Right kidney (tissue), 1 donor: ENCODE results near the gene PUS1.
"Not testable (repeated sequence)": the region's sequence is repeated elsewhere in the genome, so short reads cannot be mapped to it uniquely, and the experiment has no call there.

Source experiments
- DNase-seq: peaks from one replicate; pipeline ENCODE4 v3.0.0-alpha.2; 2016

Gene PUS1

DNA sequence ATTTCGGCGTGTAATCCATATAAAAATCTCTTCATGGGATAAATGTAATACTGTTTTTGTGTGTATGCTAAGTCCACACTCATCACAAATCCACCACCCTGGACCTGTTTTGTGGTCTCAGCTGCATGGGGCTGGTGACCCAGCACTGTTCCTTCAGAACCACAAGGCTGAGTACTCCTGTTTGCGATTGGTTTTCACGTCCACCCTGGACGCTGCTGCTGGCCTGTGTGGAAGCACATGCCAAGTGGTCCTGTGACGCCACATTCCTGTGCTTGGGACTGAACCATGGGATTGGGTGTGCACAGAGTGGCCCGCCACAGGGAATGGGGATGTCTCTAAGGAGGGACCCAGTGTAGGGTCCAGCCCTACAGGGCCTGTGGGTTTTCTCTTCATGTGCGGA, 4.3 kb downstream of the PUS1 start:
- DNase-seq = no peak

- DNase-seq = no peak
Observed at GRCh38 chr12:131934535-131934934, 5.5 kb downstream of the PUS1 start.

- DNase-seq = no peak
Observed at GRCh38 chr12:131938082-131938481, 9.0 kb downstream of the PUS1 start.

- DNase-seq = no peak
Observed at GRCh38 chr12:131939007-131939406, 9.9 kb downstream of the PUS1 start.

- DNase-seq = no peak
Observed at GRCh38 chr12:131940141-131940547, 11.1 kb downstream of the PUS1 start.

GRCh38 chr12:131941116-131941986, 12.3 kb downstream of the PUS1 start:
- no peak for DNase-seq

GRCh38 chr12:131941987-131942341, 12.9 kb downstream of the PUS1 start:
- no peak for DNase-seq

DNA sequence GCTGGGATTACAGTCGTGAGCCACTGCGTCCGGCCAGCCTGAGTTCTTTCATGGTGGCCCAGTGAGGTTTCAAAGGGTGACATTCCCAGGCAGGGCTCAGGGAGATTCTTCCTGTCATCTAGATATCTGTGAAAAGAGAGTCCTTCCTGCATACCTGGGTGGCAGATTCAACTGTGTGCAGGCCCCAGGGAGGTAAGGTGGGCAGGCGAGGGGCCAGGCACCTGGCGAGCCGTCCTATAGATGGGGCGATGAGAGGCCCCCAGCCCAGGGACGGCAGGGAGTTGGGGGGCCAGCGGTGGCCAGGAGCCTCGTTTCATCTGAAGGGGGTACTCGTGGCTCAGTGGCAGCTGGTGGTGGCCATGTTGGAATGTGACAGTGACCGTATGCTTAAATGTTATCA, 13.6 kb downstream of the PUS1 start:
- no peak for DNase-seq

DNA sequence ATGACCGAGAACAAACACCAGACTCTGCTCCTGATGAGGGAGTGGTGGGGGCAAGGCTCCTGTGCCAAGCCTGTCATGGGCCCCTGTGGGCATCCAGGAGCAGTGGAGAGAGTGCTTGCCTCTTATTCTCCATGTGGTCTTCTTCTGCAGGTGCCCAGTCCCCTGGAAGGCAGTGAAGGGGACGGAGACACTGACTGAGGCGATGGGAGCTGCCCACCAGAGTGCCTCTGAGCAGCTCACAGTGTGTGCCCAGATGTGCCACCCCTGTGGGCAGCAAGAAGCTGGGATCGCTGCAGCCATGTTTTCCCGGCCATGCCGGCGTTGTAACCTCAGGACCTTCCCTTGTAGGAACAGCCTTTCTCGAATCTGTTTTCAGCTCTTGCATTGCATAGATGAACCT, 14.3 kb downstream of the PUS1 start:
- DNase-seq = no peak

- DNase-seq = no peak
Observed at GRCh38 chr12:131943876-131944275, 14.8 kb downstream of the PUS1 start.

DNA sequence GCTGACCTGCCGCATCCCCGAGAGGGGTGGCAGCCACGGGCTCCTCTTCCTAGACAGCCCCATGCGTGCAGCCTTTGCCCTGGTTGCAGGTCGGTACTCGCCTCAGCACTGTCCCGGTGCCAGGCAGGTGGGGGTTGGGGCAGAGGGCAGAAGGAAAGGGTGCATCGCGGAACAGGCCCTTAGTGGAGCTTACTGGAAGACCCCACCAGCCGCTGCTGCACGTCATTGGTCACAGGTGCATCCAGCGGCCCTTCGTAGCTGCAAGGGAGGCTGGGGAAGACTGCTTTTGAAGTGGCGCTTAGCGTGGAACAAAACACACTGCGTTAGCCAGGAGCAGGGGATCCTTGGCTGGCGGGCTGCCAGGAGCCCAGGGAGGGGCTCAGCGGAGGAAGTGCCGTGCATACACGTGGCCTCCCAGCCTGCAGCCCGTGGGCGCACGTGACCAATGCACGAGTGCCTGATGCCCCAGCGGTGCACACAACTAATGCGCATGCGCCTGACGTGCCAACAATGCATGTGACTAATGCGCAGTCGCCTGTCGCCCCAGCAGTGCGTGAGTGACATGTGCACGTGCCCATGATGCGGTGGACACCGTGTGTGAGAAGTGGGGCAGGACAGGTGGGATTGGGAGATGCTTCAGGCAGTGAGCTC, 15.7 kb downstream of the PUS1 start:
- no peak for DNase-seq

DNA sequence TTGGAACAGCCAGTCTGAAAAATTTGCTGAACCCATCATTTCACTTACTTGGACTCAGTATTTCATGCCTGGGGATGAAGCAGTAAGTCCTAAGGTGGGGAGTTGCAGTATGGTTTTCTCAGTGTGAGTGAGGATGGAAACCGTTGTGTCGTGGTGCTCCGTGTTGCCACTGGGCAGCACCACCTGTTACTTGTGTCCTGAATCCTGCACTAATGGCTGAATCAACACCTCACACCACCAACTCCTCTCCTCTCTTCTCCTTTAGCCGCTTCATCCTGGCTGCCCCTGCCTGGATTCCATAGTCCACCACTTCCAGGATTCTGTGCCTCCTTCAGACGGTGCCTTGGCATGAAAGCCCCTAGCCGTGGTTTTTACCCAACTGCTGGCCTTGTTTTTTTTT, 17.7 kb downstream of the PUS1 start:
- no peak for DNase-seq

- no peak for DNase-seq
Observed at GRCh38 chr12:131947482-131948027, 18.5 kb downstream of the PUS1 start.

GRCh38 chr12:131948166-131948712, 19.2 kb downstream of the PUS1 start:
- DNase-seq = no peak

- not testable (repeated sequence) for DNase-seq
Observed at GRCh38 chr12:131948713-131949430, 19.8 kb downstream of the PUS1 start.

GRCh38 chr12:131949431-131950181, 20.5 kb downstream of the PUS1 start, which contains the start of gene EP400:
EP400 (plus strand) TSS chr12:131949942; CDS start chr12:131960620, 10,678 bp downstream.
- DNase-seq = peak; percentile 87

DNA sequence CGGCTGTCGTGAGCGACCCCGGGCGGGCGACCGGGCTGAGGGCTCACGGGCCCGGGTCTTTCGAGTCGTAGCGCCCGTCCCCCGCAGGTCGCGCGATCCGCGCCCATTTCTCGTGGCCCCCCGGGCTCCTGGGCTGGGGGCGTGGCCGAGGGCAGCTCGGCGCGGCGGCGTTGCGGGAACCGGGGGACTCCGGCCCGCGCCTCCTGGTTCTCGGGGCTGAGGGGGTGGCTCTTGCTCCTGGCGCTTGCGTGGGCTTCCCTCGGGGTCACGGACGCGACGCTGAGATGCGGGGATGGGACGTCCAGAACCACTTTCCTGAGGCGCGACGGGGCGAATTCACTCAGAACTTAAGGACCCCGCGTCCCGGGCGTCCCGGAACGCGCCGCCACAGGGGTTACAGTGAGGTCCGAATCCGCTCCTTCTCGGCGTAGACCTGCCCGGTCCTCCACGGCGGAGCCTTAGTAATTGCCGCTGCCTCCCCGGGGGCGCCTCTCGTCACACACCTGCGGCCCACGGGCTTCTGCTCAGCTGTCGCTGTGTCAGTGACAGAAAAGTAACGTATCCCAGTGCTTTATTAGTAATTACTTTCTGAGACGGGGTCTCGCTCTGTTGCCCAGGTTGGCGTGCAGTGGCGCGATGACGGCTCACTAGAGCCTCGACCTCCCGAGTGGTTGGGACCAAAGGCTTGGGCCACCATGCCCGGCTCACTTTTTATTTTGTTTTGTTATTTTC, 21.3 kb downstream of the PUS1 start:
- peak; percentile 84 for DNase-seq

- DNase-seq = not testable (repeated sequence)
Observed at GRCh38 chr12:131953810-131954209, 24.7 kb downstream of the PUS1 start.

DNA sequence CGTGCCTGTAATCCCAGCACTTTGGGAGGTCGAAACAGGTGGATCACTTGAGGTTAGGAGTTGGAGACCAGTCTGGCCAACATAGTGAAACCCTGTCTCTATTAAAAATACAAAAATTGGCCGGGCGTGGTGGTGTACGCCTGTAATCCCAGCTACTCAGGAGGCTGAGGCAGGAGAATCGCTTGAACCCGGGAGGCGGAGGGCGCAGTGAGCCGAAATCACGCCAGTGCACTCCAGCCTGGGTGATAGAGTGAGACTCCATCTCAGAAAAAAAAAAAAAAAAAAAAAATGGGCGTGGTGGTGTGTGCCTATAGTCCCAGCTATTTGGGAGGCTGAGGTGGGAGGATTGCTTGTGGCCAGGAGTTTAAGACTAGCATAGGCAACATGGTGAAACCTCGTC, 25.4 kb downstream of the PUS1 start:
- not testable (repeated sequence) for DNase-seq

DNA sequence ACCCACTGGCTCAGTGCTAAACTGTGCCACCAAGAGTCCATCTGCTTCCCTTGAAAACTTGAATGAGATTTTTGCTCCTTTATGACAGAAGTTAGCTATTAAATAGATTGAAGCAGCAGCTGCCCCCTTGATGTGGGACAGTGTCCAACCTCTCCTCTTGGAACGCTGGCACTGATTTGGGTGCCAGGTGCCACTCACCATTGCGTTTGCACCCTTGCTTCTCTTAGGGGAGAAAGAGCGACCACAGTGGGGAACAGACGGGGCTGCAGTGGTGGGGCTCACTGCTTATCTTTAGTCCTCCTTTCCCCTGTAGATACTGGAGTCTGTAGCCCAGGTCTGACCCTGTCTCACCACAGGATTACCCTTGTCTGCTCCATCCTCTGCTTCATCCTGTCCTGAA, 30.0 kb downstream of the PUS1 start:
- no peak for DNase-seq
